CD14-positive monocyte (primary cell): Measurements from ENCODE around the gene CRYAB. TPM values are rescaled to one million over a fixed set of nuclear protein-coding genes. Genes with fewer than 3 reads are reported as not detected.

Experiments used
- DNase-seq, 3 donors: peaks; one replicate each; pipeline ENCODE4 v3.0.0-alpha.2; 2011 to 2022
- H2AFZ ChIP-seq: 2 replicates; pipeline ENCODE4 v1.6.0; 2012; ENCODE audit warnings: mild to moderate bottlenecking, low read depth, low read length, inconsistent platforms; ENCODE audit not compliant: insufficient read depth, poor library complexity, severe bottlenecking
- H3K27ac ChIP-seq, 2 donors: 1 replicate in 1 of 2; 2 replicates in 1 of 2; pipeline ENCODE4 v1.5.1; 2012 to 2013; ENCODE audit warnings: low read length in 2 of 2, control low read depth in 1 of 2, inconsistent platforms in 1 of 2, low read depth in 1 of 2, mild to moderate bottlenecking in 1 of 2
- H3K27me3 ChIP-seq, 2 donors: one replicate each; pipeline versions ENCODE4 v1.6.0 to v1.6.1; 2011 to 2013; ENCODE audit warnings: low read length in 2 of 2; ENCODE audit not compliant: control insufficient read depth in 2 of 2, insufficient read depth in 2 of 2
- H3K36me3 ChIP-seq, 2 donors: replicated peaks in 1 of 2; 1 replicate in 1 of 2; 2 replicates in 1 of 2; pipeline versions ENCODE4 v1.5.1 to v1.6.1; 2012 to 2013; ENCODE audit warnings: low read length in 2 of 2, control low read depth in 1 of 2, inconsistent platforms in 1 of 2, mild to moderate bottlenecking in 1 of 2; ENCODE audit not compliant: insufficient read depth in 2 of 2, control insufficient read depth in 1 of 2
- H3K4me1 ChIP-seq, 2 donors: 1 replicate in 1 of 2; 2 replicates in 1 of 2; pipeline versions ENCODE4 v1.5.1 to v1.6.1; 2012 to 2013; ENCODE audit warnings: low read length in 2 of 2, control low read depth in 1 of 2, inconsistent platforms in 1 of 2, mild to moderate bottlenecking in 1 of 2, moderate library complexity in 1 of 2; ENCODE audit not compliant: insufficient read depth in 2 of 2, control insufficient read depth in 1 of 2
- H3K4me2 ChIP-seq: replicated peaks from 2 replicates; pipeline ENCODE3; 2012; ENCODE audit warnings: low read length, moderate library complexity, mild to moderate bottlenecking; ENCODE audit not compliant: poor library complexity, severe bottlenecking; ENCODE audit errors: extremely low read depth
- H3K4me3 ChIP-seq, 3 experiments: fragments of 200-600 bp in 1 of 3; sonication (generic) in 1 of 3; replicated peaks in 1 of 3; 1 replicate in 2 of 3; 2 replicates in 1 of 3; pipeline ENCODE4 v1.5.1; 2011 to 2013; ENCODE audit warnings: low read length in 3 of 3, mild to moderate bottlenecking in 3 of 3, control low read depth in 2 of 3, low read depth in 2 of 3, inconsistent platforms in 1 of 3, moderate library complexity in 1 of 3
- H3K79me2 ChIP-seq: 2 replicates; pipeline ENCODE4 v1.6.0; 2012; ENCODE audit warnings: mild to moderate bottlenecking, control low read depth, inconsistent platforms, low read length, moderate library complexity; ENCODE audit not compliant: insufficient read depth
- H3K9ac ChIP-seq: 2 replicates; pipeline ENCODE4 v1.6.0; 2017; ENCODE audit warnings: low read length, mild to moderate bottlenecking; ENCODE audit not compliant: insufficient read depth, poor library complexity, severe bottlenecking
- H3K9me3 ChIP-seq, 2 donors: replicated peaks in 1 of 2; 1 replicate in 1 of 2; 2 replicates in 1 of 2; pipeline versions ENCODE4 v1.5.1 to v1.6.1; 2012 to 2013; ENCODE audit warnings: low read length in 2 of 2, control low read depth in 1 of 2; ENCODE audit not compliant: control insufficient read depth in 1 of 2, insufficient read depth in 1 of 2
- H4K20me1 ChIP-seq: 2 replicates; pipeline ENCODE4 v1.6.0; 2012; ENCODE audit warnings: mild to moderate bottlenecking, low read length, control low read depth, moderate library complexity; ENCODE audit not compliant: insufficient read depth
- H3K27ac Mint-ChIP-seq, 7 donors: one replicate each; pipeline ENCODE4 v1.8.0; 2020; ENCODE audit warnings: mild to moderate bottlenecking in 7 of 7, mixed read lengths in 7 of 7, moderate library complexity in 6 of 7, inconsistent platforms in 2 of 7
- H3K27me3 Mint-ChIP-seq, 3 donors: one replicate each; pipeline ENCODE4 v1.8.0; 2021 to 2022; ENCODE audit warnings: low read depth in 3 of 3, mild to moderate bottlenecking in 3 of 3, mixed read lengths in 3 of 3, moderate library complexity in 3 of 3, inconsistent platforms in 1 of 3
- H3K36me3 Mint-ChIP-seq, 2 donors: one replicate each; pipeline ENCODE4 v1.8.0; 2020; ENCODE audit warnings: mixed read lengths in 2 of 2, inconsistent platforms in 1 of 2, mild to moderate bottlenecking in 1 of 2
- H3K4me1 Mint-ChIP-seq: one replicate; pipeline ENCODE4 v1.8.0; 2020; ENCODE audit warnings: mild to moderate bottlenecking, mixed read lengths
- H3K4me3 Mint-ChIP-seq, 2 donors: one replicate each; pipeline ENCODE4 v1.8.0; 2020; ENCODE audit warnings: mild to moderate bottlenecking in 2 of 2, mixed read lengths in 2 of 2, moderate library complexity in 1 of 2
- H3K9me3 Mint-ChIP-seq, 7 donors: one replicate each; pipeline ENCODE4 v1.8.0; 2020 to 2022; ENCODE audit warnings: mixed read lengths in 7 of 7, mild to moderate bottlenecking in 6 of 7, moderate library complexity in 6 of 7, inconsistent platforms in 2 of 7
- WGBS: methylation state at CpG from one replicate; pipeline ENCODE4 v1.1.5; 2013; ENCODE audit warnings: missing lambda C conversion rate; ENCODE audit not compliant: insufficient coverage; 5-methylcytosine and 5-hydroxymethylcytosine counted together
- intact Hi-C, 2 donors: fragments of 100-400 bp; cut with micrococcal nuclease; formaldehyde crosslinking; loops; one replicate each; pipeline versions ENCODE4 v1.15.0 to v1.15.1; 2023
- polyA plus RNA-seq, 3 donors: library from polyadenylated mRNA; depleted of rRNA in 1 of 3; unstranded in 2 of 3; stranded (reverse) in 1 of 3; fragments of 300-500 nt in 2 of 3; fragments of >200 nt in 1 of 3; fragmentation: Illumina TruSeq in 2 of 3; gene quantifications; 1 replicate in 2 of 3; 2 replicates in 1 of 3; pipeline ENCODE4 v1.2.3, GENCODE V29; 2012 to 2021
- TF ChIP-seq, protein P1 (sequence below): fragments of 200-600 bp; IDR thresholded peaks from one replicate; pipeline ENCODE4 v1.8.0; 2022; ENCODE audit warnings: antibody characterized with exemption, mild to moderate bottlenecking

The CRYAB gene
- polyA plus RNA-seq, 3 donors, result not detected

DNA sequence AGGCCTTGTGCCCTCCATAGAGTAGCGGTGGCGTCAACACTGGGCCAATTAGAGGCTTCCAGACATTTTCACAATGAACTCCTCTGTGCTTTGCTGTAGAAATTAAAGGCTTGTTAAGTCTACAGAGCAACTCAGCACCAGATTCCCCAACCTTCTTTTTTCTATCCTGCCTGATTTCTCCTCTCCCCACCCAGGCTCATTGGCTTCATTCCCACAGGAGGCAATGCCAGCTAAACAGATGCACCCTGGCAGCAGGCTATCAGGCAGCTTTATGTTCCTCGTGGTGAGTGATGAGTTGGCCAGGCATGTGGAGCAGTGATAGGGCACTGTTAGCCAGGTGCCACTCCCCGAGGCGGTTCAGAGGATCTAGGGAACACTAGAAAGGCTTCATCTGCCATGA lies 30.4 kb upstream of the CRYAB start:
- Histone ChIP-seq H3K36me3 (no peaks in the 10 kb centered on the region), H3K27me3 (no peaks in the 10 kb centered on the region), H3K4me1 (peaks cover 27 to 30% of the 10 kb centered on the region in 2 donors), H3K27ac (no peak overlapping the region), H2AFZ (no peak overlapping the region), H3K9me3 (no peaks in the 10 kb centered on the region), H4K20me1 (no peaks in the 10 kb centered on the region), H3K9ac (no peak overlapping the region), H3K4me2 (no peak overlapping the region), H3K79me2 (no peaks in the 10 kb centered on the region), H3K4me3 (no peak overlapping the region)
- H3K27ac Mint-ChIP-seq, result no peak overlapping the region
- peaks cover 0 to 4% (median 2%) of the 10 kb centered on the region in 3 donors for H3K27me3 Mint-ChIP-seq
- peaks cover 34% of the 10 kb centered on the region for H3K4me1 Mint-ChIP-seq
- no peaks in the 10 kb centered on the region for H3K36me3 Mint-ChIP-seq
- H3K9me3 Mint-ChIP-seq, result no peaks in the 10 kb centered on the region
- TF ChIP-seq, protein P1, sequence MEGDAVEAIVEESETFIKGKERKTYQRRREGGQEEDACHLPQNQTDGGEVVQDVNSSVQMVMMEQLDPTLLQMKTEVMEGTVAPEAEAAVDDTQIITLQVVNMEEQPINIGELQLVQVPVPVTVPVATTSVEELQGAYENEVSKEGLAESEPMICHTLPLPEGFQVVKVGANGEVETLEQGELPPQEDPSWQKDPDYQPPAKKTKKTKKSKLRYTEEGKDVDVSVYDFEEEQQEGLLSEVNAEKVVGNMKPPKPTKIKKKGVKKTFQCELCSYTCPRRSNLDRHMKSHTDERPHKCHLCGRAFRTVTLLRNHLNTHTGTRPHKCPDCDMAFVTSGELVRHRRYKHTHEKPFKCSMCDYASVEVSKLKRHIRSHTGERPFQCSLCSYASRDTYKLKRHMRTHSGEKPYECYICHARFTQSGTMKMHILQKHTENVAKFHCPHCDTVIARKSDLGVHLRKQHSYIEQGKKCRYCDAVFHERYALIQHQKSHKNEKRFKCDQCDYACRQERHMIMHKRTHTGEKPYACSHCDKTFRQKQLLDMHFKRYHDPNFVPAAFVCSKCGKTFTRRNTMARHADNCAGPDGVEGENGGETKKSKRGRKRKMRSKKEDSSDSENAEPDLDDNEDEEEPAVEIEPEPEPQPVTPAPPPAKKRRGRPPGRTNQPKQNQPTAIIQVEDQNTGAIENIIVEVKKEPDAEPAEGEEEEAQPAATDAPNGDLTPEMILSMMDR, result no peak
- intact Hi-C loops, result no loop called here
- 84% methylated on average over 4 of the region's 5 CpGs for WGBS
- H3K4me3 Mint-ChIP-seq, result no peak overlapping the region
- DNase-seq, result no peak

DNA sequence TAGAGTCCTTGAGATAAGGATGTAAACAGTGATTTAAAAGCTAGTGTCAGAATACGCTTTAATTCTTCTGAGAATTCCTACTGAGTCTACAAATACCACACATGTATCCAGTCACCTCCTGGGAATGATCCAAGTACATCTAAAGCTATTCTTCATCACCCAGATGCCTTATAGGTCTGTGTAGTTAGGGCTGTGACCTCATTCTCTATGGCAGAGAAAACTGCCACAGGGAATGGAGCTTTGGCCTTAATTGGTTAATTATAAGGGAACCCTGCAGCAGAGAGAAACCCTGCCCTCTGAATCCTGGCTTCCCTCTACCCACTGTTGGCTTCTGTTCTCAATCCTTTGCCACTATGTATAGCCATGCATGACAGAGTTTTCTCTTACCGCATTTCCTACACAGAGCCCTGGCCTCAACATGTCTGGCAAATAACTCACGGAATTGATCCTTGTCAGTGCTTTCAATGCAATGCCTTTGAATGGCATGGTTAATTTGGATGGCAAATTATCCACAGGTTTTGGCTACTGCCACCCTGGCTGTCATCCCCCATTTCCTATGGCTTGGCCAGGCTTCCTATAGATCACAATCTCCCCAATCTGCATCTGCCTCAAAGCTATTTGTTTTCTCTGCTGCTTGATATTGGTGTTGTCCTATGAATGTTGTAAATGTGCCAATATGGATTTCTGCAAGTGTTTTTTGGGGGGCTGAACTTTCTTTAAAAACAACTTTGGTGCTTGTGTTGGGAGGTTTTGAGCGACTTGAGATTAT lies 28.4 kb upstream of the CRYAB start:
- no peak overlapping the region for H3K9ac ChIP-seq
- no peaks in the 10 kb centered on the region for H3K36me3 ChIP-seq
- Mint-ChIP-seq H3K9me3 (no peaks in the 10 kb centered on the region), H3K4me3 (no peak overlapping the region), H3K27ac (no peak overlapping the region), H3K4me1 (peaks cover 45% of the 10 kb centered on the region), H3K27me3 (peaks cover 0 to 4% (median 2%) of the 10 kb centered on the region in 3 donors), H3K36me3 (peaks cover 0 to 2% of the 10 kb centered on the region in 2 donors)
- no peak overlapping the region for H3K4me3 ChIP-seq
- TF ChIP-seq, protein P1, result no peak
- H4K20me1 ChIP-seq, result no peaks in the 10 kb centered on the region
- intact Hi-C loops, result loop anchor here in 1 of 2 donors (10.0 kb wide), 2 partner anchors 85 to 215 kb away; partner anchors contain the start of gene DLAT
- H3K9me3 ChIP-seq, result no peaks in the 10 kb centered on the region
- H3K27me3 ChIP-seq, result no peaks in the 10 kb centered on the region
- H3K4me2 ChIP-seq, result no peak overlapping the region
- H3K4me1 ChIP-seq, result peaks cover 42 to 44% of the 10 kb centered on the region in 2 donors
- H2AFZ ChIP-seq, result no peak overlapping the region
- no peaks in the 10 kb centered on the region for H3K79me2 ChIP-seq
- no peak overlapping the region for H3K27ac ChIP-seq
- DNase-seq, result no peak
- 100% methylated on average over 1 of the region's 4 CpGs for WGBS
